Head of caudate nucleus (tissue), 42 donors: ENCODE measurements around the gene TIPARP.
A peak's percentile ranks its signal among the peaks of the same experiment; 100 is the strongest.
"Not testable (repeated sequence)": the region's sequence is repeated elsewhere in the genome, so short reads cannot be mapped to it uniquely, and the experiment has no call there.

Experiments
- DNase-seq, 42 donors: peaks; one replicate each; pipeline versions ENCODE4 v3.0.0 to v3.0.0-alpha.2; 2020 to 2021; ENCODE audit warnings: mixed read lengths in 7 of 42
- intact Hi-C: fragments of 100-400 bp; cut with DNase I; formaldehyde crosslinking; loops from one replicate; pipeline ENCODE4 v1.15.0; 2022

Gene TIPARP

GRCh38 chr3:156729460-156730179 is 55.2 kb downstream of the TIPARP start:
- intact Hi-C loops: no loop called here
- DNase-seq: no peak

DNA sequence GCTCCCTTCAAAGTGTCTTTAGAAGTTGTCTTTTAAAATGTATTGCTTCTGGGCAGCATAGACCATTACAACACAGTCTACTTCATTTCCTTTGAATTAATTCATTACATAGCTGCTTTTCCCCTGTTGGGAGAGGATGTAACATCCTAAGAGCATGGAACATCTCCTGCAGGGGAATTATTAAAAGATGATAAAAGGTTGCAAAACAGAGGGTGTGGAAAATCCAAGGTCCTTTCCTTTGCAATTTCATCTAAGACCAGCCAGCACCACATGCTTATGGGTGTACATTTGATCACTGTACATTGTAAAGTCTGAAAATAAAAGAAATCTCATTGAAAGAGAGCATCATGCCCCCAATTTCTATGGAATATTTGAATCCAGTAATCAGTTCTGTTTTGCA is 57.4 kb downstream of the TIPARP start:
- intact Hi-C loops: no loop called here

DNA sequence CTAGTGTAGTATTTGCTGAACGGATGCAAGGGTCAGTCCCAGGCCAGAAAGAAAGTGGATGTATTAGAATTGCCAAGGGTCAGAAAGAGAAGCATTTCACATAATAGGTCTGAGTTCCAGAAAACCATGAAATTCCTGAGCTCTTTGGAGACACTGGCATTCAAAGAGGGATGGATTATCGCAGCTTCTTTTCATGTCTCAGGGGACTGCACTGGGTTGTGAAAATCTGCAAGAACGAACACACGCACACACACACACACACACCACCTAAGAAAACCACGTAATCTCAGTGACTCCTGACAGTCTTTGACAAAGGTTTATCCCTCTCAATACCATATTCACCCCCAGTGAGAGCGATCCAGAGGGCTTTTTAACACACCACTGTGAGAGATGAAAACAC is 57.9 kb downstream of the TIPARP start:
- DNase-seq: no peak
- intact Hi-C loops: no loop called here

More for the DNA sequence above, 57.4 kb downstream of the TIPARP start:
- no peak for DNase-seq

GRCh38 chr3:156732715-156733421 is 58.5 kb downstream of the TIPARP start:
- intact Hi-C loops: no loop called here

DNA sequence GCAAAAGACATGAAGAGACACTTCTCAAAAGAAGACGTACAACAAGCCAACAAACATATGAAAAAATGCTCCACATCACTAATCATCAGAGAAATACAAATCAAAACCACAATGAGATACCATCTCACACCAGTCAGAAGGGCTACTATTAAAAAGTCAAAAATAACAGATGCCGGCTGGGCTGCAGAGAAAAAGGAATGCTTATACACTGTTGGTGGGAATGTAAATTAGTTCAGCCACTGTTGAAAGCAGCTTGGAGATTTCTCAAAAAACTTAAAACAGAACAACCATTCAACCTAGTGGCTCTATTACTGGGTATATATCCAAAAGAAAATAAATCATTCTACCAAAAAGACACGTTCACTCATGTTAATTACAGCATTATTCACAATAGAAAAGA is 60.3 kb downstream of the TIPARP start:
- intact Hi-C loops, DNase-seq: not testable (repeated sequence)

More at GRCh38 chr3:156732715-156733421, 58.5 kb downstream of the TIPARP start:
- no peak for DNase-seq

GRCh38 chr3:156735471-156735870 is 61.1 kb downstream of the TIPARP start:
- intact Hi-C loops: no loop called here
- DNase-seq: no peak

DNA sequence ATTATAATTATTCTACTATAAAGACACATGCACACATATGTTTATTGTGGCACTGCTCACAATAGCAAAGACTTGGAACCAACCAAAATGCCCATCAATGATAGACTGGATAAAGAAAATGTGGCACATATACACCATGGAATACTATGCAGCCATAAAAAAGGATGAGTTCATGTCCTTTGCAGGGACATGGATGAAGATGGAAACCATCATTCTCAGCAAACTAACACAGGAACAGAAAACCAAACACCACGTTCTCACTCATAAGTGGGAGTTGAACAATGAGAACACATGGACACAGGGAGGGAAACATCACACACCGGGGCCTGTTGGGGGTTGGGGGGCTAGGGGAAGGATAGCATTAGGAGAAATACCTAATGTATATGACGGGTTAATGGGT is 62.7 kb downstream of the TIPARP start:
- DNase-seq, intact Hi-C loops: not testable (repeated sequence)

GRCh38 chr3:156738251-156738650 is 63.9 kb downstream of the TIPARP start:
- intact Hi-C loops: no loop called here
- DNase-seq: no peak

- no peak for DNase-seq
- intact Hi-C loops: no loop called here
Observed at GRCh38 chr3:156739976-156740375, 65.6 kb downstream of the TIPARP start.

GRCh38 chr3:156740581-156740980 is 66.2 kb downstream of the TIPARP start:
- intact Hi-C loops, DNase-seq: not testable (repeated sequence)

- intact Hi-C loops: no loop called here
- no peak for DNase-seq
Observed at GRCh38 chr3:156741935-156742334, 67.5 kb downstream of the TIPARP start.

DNA sequence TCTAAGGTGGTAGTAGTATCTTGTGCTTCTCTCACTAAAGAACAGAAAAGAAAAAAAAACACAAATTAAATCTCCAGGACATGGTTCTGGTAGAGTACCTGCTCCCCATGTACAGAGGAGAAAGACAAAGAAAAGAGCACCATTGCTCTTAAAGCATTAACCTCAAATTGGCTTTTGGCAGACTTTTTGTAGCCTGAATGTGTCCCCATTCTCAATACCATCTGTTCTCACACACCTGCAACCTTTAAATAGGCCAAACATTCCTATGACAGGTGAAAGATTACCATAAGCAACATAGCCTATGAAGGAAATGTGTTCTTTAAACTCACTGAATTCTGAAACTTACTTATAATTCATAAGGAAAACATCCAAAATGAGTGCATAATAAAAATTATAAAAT is 68.0 kb downstream of the TIPARP start:
- DNase-seq: no peak
- intact Hi-C loops: no loop called here

DNA sequence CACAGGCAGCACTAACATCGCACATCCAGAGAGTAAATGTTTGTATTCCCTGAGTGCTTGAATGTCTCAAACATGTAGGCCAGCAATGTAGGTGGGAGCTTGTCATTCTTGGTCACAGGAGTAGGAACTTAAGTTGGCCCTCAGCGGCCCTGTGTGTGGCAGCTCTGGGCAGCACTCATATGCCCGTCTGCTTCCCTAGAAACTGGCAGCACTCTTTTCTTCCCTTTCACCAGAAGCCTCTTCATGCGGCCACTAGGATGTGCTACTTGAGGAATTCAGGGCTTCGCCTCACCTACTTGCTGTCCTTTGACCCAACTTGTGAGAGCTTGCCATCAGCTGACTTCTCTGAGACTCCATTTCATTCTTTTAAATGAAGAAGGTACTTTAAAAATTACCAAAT is 69.5 kb downstream of the TIPARP start:
- intact Hi-C loops: no loop called here
- no peak for DNase-seq

DNA sequence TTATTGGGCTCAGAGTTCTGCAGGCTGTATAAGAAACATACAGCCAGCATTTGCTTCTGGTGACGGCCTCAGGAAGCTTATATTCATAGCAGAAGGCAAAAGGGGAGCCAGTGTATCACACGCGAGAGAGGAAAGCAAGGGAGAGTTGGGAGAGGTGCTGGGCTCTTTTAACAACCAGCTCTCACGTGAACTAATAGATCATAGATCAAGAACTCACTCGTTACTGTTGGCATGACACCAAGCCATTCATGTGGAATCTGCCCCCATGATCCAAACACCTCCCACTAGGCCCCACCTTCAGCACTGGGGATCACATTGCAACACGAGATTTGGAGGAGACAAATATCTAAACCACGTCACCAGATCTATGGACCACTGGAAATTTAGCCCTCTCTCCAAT is 70.2 kb downstream of the TIPARP start:
- intact Hi-C loops: no loop called here
- DNase-seq: no peak

DNA sequence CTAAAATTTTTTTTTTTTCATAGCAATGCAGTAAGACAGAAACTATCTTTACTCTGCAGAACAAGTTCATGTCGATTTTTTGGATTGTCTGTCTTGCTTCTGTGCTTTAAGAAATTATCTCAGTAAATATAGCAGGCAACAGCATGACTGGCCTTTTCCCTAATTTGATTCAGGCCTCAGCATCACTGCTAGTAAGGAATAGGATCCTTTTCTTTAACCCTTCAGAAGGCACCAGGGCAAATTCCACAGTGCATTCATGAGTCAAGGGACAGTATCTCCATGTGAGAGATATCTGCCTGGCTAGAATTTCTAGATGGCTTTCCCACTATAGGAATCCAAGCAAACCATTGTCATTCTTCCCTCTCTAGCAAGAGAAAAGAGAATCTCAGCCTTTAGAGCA is 71.4 kb downstream of the TIPARP start:
- intact Hi-C loops: no loop called here
- no peak for DNase-seq

GRCh38 chr3:156747046-156747445 is 72.7 kb downstream of the TIPARP start:
- intact Hi-C loops: no loop called here

DNA sequence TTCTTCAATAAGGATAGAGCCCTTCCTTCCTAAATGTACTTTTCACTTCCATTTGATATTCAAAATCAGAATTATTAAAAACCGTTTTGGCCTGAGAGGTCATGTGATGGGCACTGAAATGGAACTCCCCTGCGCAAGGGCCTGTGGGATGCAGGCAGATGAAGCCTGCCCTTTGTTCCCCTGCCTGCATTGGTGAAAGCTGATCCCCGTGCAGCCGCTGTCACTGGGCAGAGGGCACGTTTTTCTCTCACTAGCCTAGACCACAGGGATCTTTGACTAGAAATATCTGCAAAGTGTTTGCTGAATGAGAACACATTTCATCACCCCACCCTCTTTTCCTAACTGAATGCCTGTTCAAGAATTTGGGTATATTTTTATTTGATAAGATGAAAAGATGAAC is 74.9 kb downstream of the TIPARP start:
- intact Hi-C loops: no loop called here
- peak in 19 of 42 donors; percentile 8 to 60 (median 40) for DNase-seq

More at GRCh38 chr3:156747046-156747445, 72.7 kb downstream of the TIPARP start:
- DNase-seq: no peak

DNA sequence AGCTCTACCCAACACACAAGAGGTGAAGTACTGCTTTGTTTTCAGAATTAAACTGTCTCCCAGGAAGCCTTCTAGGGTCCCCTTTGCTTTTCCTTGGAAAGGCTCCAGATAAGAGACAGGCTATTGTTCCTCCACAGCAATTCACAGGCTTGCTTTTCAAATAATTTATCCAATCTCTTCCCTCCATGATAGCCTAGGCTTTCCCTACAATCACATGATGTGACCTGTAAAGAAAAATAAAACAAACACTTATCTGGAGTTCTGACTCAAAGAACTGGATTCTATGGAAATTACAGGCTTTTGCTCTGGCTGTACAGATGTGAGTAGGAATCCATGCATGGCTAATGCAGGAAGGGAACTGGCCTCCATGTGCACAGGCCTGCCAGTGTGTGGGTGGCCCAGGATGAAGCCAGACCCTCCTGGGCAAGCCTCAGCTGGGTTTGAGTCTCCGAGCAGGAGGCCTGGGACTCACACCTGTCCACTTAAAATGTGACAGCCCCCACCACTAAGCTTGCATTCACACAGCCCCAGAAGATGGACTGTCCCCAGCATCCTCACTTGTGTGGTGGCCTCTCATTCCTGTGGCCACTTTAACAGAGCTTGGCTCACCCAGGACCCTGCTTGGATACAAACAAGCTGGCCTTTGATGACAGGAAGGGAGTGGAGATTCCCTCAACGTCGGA is 75.9 kb downstream of the TIPARP start:
- no peak for DNase-seq
- intact Hi-C loops: no loop called here

DNA sequence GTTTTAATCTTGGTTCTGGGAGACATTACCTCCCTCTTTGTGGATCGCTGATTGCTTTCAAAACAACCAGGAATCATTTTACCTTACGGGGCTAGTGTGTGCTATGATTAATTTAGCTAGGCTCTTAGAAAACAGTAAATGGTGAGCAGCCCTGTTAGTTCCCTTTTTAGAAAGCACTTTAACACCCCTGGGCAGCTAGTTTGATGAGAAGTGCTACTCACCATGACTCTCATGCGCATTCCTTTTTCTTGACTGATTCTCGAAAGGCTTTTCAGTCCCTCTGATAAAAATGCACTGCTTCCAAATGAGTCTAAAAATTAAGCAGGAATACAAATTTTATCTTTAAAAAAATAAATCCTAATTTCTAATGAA is 76.5 kb downstream of the TIPARP start:
- no peak for DNase-seq
- intact Hi-C loops: no loop called here

DNA sequence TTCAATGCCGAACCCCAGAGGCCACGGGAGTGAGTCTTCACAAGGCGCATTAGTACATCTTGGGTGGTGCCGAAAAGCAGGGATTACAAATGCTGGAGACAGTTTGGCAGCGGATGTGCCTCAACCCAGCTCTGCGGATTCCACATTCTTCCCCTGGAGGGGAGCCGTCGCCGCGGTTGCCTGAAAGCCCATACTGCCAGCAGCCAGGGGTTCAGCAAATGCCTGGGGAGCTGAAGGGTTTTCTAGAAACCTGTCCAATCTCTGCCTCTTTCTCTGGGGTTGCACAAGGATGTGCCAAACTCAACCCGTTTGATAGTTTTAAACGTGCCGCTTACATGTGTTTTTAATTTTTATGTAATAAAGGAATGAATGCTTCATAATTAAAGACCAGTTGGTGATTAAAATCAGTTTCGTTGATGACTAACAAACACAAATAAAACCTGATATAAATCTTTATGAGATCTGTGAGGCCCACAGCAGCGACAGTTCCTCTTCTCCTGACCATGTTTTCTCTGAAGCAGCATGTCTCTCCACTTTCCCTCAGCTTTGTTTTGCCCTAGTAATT is 77.2 kb downstream of the TIPARP start:
- intact Hi-C loops: no loop called here
- DNase-seq: peak in 16 of 42 donors; percentile 9 to 49 (median 24)
